Esophagus squamous epithelium (tissue), 5 donors: ENCODE results near the gene PBX3. TPM values are rescaled to one million over a fixed set of nuclear protein-coding genes. Genes with fewer than 3 reads are reported as not detected.
"Not testable (repeated sequence)": the region's sequence is repeated elsewhere in the genome, so short reads cannot be mapped to it uniquely, and the experiment has no call there.

Experiments
- DNase-seq: peaks from one replicate; lab custom pipeline; 2025; lab: John Stamatoyannopoulos, UW
- H3K27ac ChIP-seq, 4 donors: fragments of 200-600 bp; sonication (generic); one replicate each; pipeline ENCODE4 v1.5.1; 2016 to 2019; ENCODE audit warnings: mild to moderate bottlenecking in 1 of 4
- H3K27me3 ChIP-seq, 4 donors: fragments of 200-600 bp; sonication (generic); 1 replicate in 3 of 4; 2 replicates in 1 of 4; pipeline versions ENCODE4 v1.5.1 to v1.6.0; 2017 to 2021; ENCODE audit warnings: antibody characterized with exemption in 1 of 4
- H3K36me3 ChIP-seq, 3 donors: fragments of 200-600 bp; sonication (generic); one replicate each; pipeline ENCODE4 v1.5.1; 2016 to 2019
- H3K4me1 ChIP-seq, 3 donors: fragments of 200-600 bp; sonication (generic); one replicate each; pipeline ENCODE4 v1.5.1; 2017 to 2019
- H3K4me3 ChIP-seq, 4 donors: fragments of 200-600 bp; sonication (generic); 1 replicate in 3 of 4; 2 replicates in 1 of 4; pipeline ENCODE4 v1.5.1; 2016 to 2019; ENCODE audit warnings: mild to moderate bottlenecking in 2 of 4, moderate library complexity in 1 of 4
- H3K9me3 ChIP-seq, 3 donors: fragments of 200-600 bp; sonication (generic); one replicate each; pipeline ENCODE4 v1.5.1; 2016 to 2019
- CTCF ChIP-seq, 6 experiments: fragments of 450-650 bp in 4 of 6; fragments of 200-600 bp in 2 of 6; sonication (generic) in 2 of 6; IDR thresholded peaks; one replicate each; pipeline ENCODE4 v1.5.1; 2016 to 2019; ENCODE audit warnings: antibody characterized with exemption in 6 of 6, mild to moderate bottlenecking in 4 of 6, moderate library complexity in 4 of 6
- POLR2A ChIP-seq, 4 donors: fragments of 450-650 bp; IDR thresholded peaks; one replicate each; pipeline ENCODE4 v1.6.1; 2017; ENCODE audit warnings: antibody characterized with exemption in 4 of 4, mild to moderate bottlenecking in 4 of 4, moderate library complexity in 3 of 4
- WGBS, 2 donors: methylation state at CpG; one replicate each; pipeline ENCODE4 v1.1.5; 2018; 5-methylcytosine and 5-hydroxymethylcytosine counted together
- intact Hi-C: fragments of 100-400 bp; cut with DNase I; formaldehyde crosslinking; loops from one replicate; pipeline ENCODE4 v1.15.0; 2022
- total RNA-seq, 4 donors: library from RNA; depleted of rRNA; stranded (reverse); fragments of >200 nt; gene quantifications; one replicate each; pipeline ENCODE4 v1.1.0, GENCODE V29; 2016
- donor health status: DM: yes; HTN: yes; CAD: no.

The PBX3 gene
- total RNA-seq, 4 donors from 2014 or later = 10.2 to 27.1 (median 12.7) TPM

DNA sequence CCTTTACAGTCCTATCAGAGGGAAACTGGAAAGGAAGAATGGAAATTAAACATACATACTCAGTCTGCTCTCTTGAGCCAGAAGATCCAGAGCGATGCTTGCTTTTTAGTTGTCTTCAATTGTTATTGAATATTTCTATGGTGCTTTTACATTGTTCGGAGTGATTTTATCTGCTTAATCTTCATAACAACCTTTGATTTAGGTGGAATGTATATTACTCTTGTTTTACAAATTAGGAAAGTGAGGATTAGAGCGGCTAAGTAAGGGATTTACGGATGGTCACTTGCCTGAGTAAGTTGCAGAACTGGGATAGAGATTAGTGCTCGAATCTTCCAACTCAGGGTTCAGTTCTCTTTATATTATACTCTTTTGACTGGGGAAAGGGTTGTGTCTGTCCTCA is 69.1 kb downstream of the PBX3 start:
- TF ChIP-seq CTCF (IDR thresholded peaks at IDR 0.05) (no peak), POLR2A (IDR thresholded peaks at IDR 0.05) (no peak)
- no peaks in the 10 kb centered on the region for H3K36me3 ChIP-seq
- DNase-seq = no peak
- H3K4me1 ChIP-seq = peaks cover 0 to 8% (median 0%) of the 10 kb centered on the region in 3 donors
- intact Hi-C loops = no loop called here
- no peaks in the 10 kb centered on the region for H3K27me3 ChIP-seq
- 90 to 92% methylated on average over 5 of the region's 5 CpGs for WGBS, 2 donors
- no peaks in the 10 kb centered on the region for H3K9me3 ChIP-seq
- no peak overlapping the region for H3K27ac ChIP-seq
- no peak overlapping the region for H3K4me3 ChIP-seq

DNA sequence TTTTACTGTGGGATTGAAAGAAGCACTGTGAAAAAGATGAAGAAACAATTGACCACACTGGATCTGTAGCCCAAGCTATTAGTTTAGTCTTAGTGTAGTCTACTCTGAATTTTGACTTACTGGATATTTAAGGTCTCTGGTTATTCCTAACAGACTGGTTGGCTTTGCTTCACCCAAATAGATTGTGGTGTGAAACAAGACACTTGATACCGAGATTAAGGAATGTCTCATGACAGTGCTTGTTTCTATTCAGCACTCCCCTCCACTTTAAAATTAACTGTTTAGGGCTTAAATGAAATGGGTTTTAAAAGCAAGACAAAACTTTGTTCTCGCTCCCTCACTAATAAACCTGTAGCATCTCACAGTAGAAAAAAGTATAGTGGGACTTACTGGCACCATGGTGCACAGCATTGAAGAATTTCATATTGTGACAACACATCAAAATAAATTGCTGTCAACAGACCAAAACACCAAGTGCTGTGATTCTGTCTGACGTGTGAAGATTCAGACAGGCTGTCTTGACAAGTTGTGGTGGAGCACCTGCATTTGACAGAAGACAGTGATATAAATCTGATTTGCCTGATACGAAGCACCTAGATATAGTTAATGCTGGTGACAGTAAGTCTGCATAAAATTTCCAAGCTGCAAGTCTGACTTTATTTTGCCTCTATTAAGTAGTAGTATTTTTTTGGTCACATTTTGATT is 73.1 kb downstream of the PBX3 start:
- Histone ChIP-seq H3K4me1 (peaks cover 0 to 17% (median 0%) of the 10 kb centered on the region in 3 donors), H3K27me3 (no peaks in the 10 kb centered on the region), H3K9me3 (no peaks in the 10 kb centered on the region), H3K27ac (no peak overlapping the region), H3K36me3 (no peaks in the 10 kb centered on the region), H3K4me3 (no peak overlapping the region)
- DNase-seq = no peak
- 73 to 77% methylated on average over 4 of the region's 4 CpGs for WGBS, 2 donors
- no peak for TF ChIP-seq POLR2A (IDR thresholded peaks at IDR 0.05)
- TF ChIP-seq CTCF (IDR thresholded peaks at IDR 0.05) = no peak
- intact Hi-C loops = no loop called here

- intact Hi-C loops = no loop called here
- no peak overlapping the region for H3K4me3 ChIP-seq
- TF ChIP-seq CTCF (IDR thresholded peaks at IDR 0.05) = no peak
- no peak for TF ChIP-seq POLR2A (IDR thresholded peaks at IDR 0.05)
- no peaks in the 10 kb centered on the region for H3K9me3 ChIP-seq
- no peak for DNase-seq
- no peaks in the 10 kb centered on the region for H3K36me3 ChIP-seq
- H3K27ac ChIP-seq = no peak overlapping the region
- no peaks in the 10 kb centered on the region for H3K27me3 ChIP-seq
- peaks cover 0 to 22% (median 0%) of the 10 kb centered on the region in 3 donors for H3K4me1 ChIP-seq
- WGBS, 2 donors = 66 to 80% methylated on average over 4 of the region's 4 CpGs
Observed at GRCh38 chr9:125821078-125821477, 73.9 kb downstream of the PBX3 start.

- 46 to 52% methylated on average over 2 of the region's 2 CpGs for WGBS, 2 donors
- no peaks in the 10 kb centered on the region for H3K9me3 ChIP-seq
- H3K36me3 ChIP-seq = no peaks in the 10 kb centered on the region
- no peak overlapping the region for H3K27ac ChIP-seq
- intact Hi-C loops = no loop called here
- no peak overlapping the region for H3K4me3 ChIP-seq
- no peak for DNase-seq
- H3K27me3 ChIP-seq = no peaks in the 10 kb centered on the region
- TF ChIP-seq POLR2A (IDR thresholded peaks at IDR 0.05) (no peak), CTCF (IDR thresholded peaks at IDR 0.05) (no peak)
- peaks cover 0 to 22% (median 0%) of the 10 kb centered on the region in 3 donors for H3K4me1 ChIP-seq
Observed at GRCh38 chr9:125822160-125822559, 75.0 kb downstream of the PBX3 start.

DNA sequence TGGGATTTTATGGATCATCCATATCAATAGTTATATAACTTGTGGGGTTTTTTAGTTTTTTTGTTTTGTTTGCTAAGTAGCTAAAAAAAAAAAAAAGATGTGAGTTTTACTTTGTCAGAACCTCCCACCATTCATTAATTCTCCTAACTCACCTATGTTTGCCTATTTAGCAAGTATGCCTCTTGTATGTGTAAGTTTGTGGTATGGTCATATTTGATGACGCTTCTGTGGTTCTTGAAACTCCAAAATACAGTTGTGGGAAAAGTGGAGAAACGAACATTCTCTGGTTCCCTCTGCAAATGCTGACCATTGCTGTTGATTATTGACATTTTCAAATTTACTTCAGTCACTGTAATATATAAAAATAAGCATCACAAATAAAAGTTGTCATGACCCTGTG is 75.7 kb downstream of the PBX3 start:
- H3K27me3 ChIP-seq = no peaks in the 10 kb centered on the region
- H3K9me3 ChIP-seq = no peaks in the 10 kb centered on the region
- no peak for DNase-seq
- intact Hi-C loops = no loop called here
- H3K27ac ChIP-seq = no peak overlapping the region
- peaks cover 0 to 22% (median 0%) of the 10 kb centered on the region in 3 donors for H3K4me1 ChIP-seq
- TF ChIP-seq CTCF (IDR thresholded peaks at IDR 0.05) (no peak), POLR2A (IDR thresholded peaks at IDR 0.05) (no peak)
- no peaks in the 10 kb centered on the region for H3K36me3 ChIP-seq
- 69 to 72% methylated on average over 2 of the region's 2 CpGs for WGBS, 2 donors
- no peak overlapping the region for H3K4me3 ChIP-seq

- peaks cover 0 to 22% (median 0%) of the 10 kb centered on the region in 3 donors for H3K4me1 ChIP-seq
- H3K27me3 ChIP-seq, H3K9me3 ChIP-seq, DNase-seq, H3K27ac ChIP-seq, intact Hi-C loops, H3K36me3 ChIP-seq: not testable (repeated sequence)
- H3K4me3 ChIP-seq = peak overlapping the region in 3 of 4 donors; percentile 4 to 38 (median 12)
- WGBS, 2 donors = 74 to 80% methylated on average over 6 of the region's 6 CpGs
Observed at GRCh38 chr9:125823874-125824406, 76.8 kb downstream of the PBX3 start.
